ENCODE results near the gene C1orf53.

The C1orf53 gene

DNA sequence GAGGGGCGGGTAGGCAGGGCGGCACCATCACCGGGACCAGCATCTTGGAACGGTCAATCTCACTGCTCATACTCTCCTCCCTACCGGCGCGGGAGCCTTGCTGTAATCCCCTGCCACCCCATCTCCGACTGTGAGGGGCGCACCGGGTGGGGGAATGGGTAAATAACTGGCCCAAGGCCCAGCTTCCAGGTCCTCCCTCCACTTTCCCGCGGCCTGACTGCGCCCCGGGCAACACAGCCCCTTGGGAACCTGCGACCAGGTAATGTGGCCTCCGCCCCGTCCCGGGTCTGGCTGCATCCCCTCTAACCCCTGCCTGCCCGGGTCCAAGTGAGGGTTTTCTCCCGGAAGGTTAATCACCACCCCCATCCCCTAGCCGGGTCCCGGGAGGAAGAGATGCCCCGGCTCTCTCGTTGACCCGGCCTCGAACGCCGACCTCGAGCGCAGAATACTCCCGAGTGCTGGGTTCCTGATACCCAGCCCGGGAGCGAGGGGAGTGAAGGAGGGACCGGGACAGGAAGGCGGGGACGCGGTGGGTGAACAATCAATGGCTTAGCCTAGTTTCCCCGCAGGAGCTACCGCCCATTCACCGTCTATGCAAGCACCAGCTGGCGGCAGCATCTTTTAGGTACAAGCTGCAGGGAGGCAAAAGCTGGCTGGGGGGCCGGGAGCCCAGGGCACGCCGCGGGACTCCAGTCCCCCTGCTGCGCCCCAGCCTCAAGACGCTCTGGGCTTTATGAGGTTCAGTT, 8.9 kb downstream of the C1orf53 start:
- CTCF ChIA-PET: interaction anchor here (0.9 to 1.5 kb wide), 6 partner anchors 9 to 390 kb away, joined by 3 to 4 read pairs (median 3); partner anchors contain the start of gene C1orf53
- DNase-seq (ENCODE audit: extremely low spot score): no peak

GRCh38 chr1:197911857-197912696, 9.6 kb downstream of the C1orf53 start:
- POLR2A ChIA-PET: interaction anchor here (0.6 kb wide), 1 partner anchor 9 kb away, joined by 3 read pairs; no protein-coding TSS in a partner anchor
- TF ChIP-seq, protein P1, sequence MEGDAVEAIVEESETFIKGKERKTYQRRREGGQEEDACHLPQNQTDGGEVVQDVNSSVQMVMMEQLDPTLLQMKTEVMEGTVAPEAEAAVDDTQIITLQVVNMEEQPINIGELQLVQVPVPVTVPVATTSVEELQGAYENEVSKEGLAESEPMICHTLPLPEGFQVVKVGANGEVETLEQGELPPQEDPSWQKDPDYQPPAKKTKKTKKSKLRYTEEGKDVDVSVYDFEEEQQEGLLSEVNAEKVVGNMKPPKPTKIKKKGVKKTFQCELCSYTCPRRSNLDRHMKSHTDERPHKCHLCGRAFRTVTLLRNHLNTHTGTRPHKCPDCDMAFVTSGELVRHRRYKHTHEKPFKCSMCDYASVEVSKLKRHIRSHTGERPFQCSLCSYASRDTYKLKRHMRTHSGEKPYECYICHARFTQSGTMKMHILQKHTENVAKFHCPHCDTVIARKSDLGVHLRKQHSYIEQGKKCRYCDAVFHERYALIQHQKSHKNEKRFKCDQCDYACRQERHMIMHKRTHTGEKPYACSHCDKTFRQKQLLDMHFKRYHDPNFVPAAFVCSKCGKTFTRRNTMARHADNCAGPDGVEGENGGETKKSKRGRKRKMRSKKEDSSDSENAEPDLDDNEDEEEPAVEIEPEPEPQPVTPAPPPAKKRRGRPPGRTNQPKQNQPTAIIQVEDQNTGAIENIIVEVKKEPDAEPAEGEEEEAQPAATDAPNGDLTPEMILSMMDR (IDR thresholded peaks at IDR 0.05; ENCODE audit: control extremely low read depth, extremely low read depth, low read depth, missing control alignments): no peak
- no peak for DNase-seq (ENCODE audit: extremely low spot score)
- CTCF ChIA-PET: interaction anchor here (0.9 to 1.1 kb wide), 3 partner anchors 9 to 390 kb away, joined by 3 to 4 read pairs (median 3); partner anchors contain the start of gene C1orf53

More for the DNA sequence above, 8.9 kb downstream of the C1orf53 start:
- POLR2A ChIA-PET: no interaction called here
- TF ChIP-seq, protein P1 (IDR thresholded peaks at IDR 0.05; ENCODE audit: control extremely low read depth, extremely low read depth, low read depth, missing control alignments): no peak

- POLR2A ChIA-PET: no interaction called here
- CTCF ChIA-PET: interaction anchor here (2.0 kb wide), 1 partner anchor 12 kb away, joined by 6 read pairs; no protein-coding TSS in a partner anchor
These were observed 10.5 kb downstream of the C1orf53 start for GRCh38 chr1:197912739-197913494.

GRCh38 chr1:197913495-197914276, 11.3 kb downstream of the C1orf53 start:
- ChIA-PET CTCF (interaction anchor here (1.0 to 2.0 kb wide), 2 partner anchors 9 to 11 kb away, joined by 3 to 6 read pairs; no protein-coding TSS in a partner anchor), POLR2A (no interaction called here)
- DNase-seq (ENCODE audit: extremely low spot score): no peak
- TF ChIP-seq, protein P1 (IDR thresholded peaks at IDR 0.05; ENCODE audit: control extremely low read depth, extremely low read depth, low read depth, missing control alignments): no peak

More at GRCh38 chr1:197912739-197913494, 10.5 kb downstream of the C1orf53 start:
- TF ChIP-seq, protein P1 (IDR thresholded peaks at IDR 0.05; ENCODE audit: control extremely low read depth, extremely low read depth, low read depth, missing control alignments): no peak
- DNase-seq (ENCODE audit: extremely low spot score): no peak

GRCh38 chr1:197914510-197914909, 12.1 kb downstream of the C1orf53 start:
- TF ChIP-seq, protein P1 (IDR thresholded peaks at IDR 0.05; ENCODE audit: control extremely low read depth, extremely low read depth, low read depth, missing control alignments): no peak
- CTCF ChIA-PET: interaction anchor here (1.0 to 2.1 kb wide), 3 partner anchors 8 to 10 kb away, joined by 3 to 6 read pairs (median 5); no protein-coding TSS in a partner anchor
- POLR2A ChIA-PET: no interaction called here
- DNase-seq (ENCODE audit: extremely low spot score): no peak
